AG09309 (cell line): ENCODE results near the gene WWTR1.

Source experiments
- DNase-seq: peaks from one replicate; pipeline ENCODE4 v3.0.0-alpha.2; 2010; ENCODE audit warnings: low read depth
- H3K4me3 ChIP-seq: 2 replicates; pipeline ENCODE4 v1.5.1; 2011; ENCODE audit warnings: mild to moderate bottlenecking, low read depth, low read length, moderate library complexity; ENCODE audit not compliant: control insufficient read depth
- TF ChIP-seq, protein P1 (sequence below): IDR thresholded peaks from 2 replicates; pipeline ENCODE4 v1.5.1; 2011; ENCODE audit warnings: mild to moderate bottlenecking, low read depth, low read length, inconsistent platforms; ENCODE audit not compliant: insufficient read depth, control insufficient read depth; ENCODE audit errors: missing control alignments

WWTR1 gene

DNA sequence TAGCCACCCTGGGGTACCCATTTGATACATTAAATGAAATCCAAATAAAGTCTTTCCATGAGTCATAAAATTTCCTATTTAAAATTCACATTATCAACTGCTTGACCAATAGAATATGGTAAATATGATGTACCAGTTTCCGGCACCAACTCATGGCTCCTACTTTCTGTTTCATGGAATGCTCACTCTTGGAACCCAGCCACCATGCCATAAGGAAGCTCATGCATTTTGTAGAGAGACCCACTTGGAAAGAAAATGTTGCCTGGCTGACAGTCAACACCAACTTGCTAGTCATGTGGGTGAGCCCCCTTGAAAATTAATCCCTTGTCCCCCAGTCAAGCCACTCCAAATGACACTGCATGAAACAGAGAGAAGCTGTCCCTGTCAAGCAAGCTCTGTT, 57.2 kb downstream of the WWTR1 start:
- TF ChIP-seq, protein P1, sequence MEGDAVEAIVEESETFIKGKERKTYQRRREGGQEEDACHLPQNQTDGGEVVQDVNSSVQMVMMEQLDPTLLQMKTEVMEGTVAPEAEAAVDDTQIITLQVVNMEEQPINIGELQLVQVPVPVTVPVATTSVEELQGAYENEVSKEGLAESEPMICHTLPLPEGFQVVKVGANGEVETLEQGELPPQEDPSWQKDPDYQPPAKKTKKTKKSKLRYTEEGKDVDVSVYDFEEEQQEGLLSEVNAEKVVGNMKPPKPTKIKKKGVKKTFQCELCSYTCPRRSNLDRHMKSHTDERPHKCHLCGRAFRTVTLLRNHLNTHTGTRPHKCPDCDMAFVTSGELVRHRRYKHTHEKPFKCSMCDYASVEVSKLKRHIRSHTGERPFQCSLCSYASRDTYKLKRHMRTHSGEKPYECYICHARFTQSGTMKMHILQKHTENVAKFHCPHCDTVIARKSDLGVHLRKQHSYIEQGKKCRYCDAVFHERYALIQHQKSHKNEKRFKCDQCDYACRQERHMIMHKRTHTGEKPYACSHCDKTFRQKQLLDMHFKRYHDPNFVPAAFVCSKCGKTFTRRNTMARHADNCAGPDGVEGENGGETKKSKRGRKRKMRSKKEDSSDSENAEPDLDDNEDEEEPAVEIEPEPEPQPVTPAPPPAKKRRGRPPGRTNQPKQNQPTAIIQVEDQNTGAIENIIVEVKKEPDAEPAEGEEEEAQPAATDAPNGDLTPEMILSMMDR: no peak
- H3K4me3 ChIP-seq: no peak overlapping the region
- DNase-seq: no peak

DNA sequence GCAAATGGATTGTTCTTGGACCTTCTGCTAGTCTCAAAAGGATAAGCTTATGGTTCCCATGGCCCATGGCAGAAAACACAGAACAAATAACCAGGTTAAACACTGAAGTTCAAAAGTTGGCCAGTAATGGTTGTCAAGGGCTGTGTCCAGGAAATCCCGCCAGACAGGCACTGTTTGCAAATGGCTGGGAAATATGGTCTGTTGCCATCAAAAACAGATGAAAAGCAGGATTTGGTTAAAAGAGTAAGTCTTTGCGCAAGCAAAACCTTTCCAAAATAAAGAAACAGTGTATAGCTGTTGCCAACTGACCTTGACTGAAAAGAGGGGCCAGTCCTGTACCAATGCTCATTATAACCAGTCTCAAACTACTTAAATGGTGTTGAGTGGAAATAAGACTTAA, 58.6 kb downstream of the WWTR1 start:
- DNase-seq: no peak
- TF ChIP-seq, protein P1: no peak
- no peak overlapping the region for H3K4me3 ChIP-seq

DNA sequence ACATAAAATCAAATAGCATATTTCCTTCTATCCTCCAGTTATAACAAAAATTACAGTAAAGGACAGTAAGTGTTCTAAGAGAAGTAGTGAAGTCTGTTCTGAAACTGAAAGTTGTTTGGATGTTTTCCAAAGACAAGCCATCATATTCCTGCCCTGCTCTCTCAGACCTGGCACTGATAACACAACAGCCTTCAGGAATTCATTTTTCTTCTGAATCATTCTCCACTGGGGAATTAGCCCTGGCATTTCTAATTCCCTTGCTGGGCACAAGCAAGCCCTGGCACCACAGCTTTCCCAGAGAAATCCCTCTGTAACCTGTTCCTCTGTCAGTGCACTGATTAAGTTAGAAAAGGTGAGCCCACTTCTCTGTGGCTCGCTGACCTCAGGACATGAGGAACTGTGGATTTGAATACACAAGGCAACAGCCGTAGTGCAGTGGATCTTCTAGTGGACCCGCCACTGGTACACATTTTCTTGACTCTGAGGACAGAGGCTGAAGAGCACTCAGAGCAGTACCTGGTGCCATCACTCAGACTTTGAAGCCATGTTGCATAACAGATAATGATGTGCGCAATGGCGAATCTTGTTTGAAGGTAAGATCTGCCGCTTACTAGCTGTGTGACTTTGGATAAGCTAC, 61.6 kb downstream of the WWTR1 start:
- TF ChIP-seq, protein P1: no peak
- no peak for DNase-seq
- H3K4me3 ChIP-seq: no peak overlapping the region

DNA sequence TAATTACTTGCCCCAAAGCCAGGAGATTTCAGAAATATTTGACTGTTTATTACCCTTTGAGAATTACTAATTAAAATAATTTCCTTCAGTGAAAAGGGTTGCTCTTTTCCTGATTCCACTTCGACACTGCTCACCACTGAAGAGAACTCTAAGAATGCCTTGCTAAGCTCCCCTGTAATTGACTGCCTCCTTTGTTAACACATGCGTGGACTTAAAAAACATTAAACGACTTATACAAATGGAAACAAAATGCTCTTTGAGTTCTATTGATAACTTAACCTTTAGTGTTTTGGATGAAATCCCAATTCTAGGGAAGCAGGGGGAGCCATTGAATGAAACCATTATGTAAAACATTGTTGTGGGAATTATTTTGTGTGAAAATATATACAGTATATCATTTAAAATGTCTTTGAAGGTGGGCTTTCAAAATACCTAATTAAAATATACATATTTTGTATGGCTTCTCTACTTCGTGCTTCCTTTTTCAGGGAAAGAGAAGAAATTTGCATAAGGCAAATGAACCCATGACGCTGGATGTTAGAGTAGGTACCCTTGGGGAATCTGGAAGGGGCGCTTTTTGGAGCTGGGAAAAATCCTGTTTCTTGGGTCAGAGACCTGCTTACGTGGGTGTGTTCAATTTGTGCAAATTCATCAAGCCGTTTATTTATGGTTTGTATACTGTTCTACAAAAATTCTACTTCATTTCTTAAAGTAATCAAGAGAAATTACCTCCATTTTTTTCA, 64.2 kb downstream of the WWTR1 start:
- TF ChIP-seq, protein P1: no peak
- H3K4me3 ChIP-seq: no peak overlapping the region
- no peak for DNase-seq

DNA sequence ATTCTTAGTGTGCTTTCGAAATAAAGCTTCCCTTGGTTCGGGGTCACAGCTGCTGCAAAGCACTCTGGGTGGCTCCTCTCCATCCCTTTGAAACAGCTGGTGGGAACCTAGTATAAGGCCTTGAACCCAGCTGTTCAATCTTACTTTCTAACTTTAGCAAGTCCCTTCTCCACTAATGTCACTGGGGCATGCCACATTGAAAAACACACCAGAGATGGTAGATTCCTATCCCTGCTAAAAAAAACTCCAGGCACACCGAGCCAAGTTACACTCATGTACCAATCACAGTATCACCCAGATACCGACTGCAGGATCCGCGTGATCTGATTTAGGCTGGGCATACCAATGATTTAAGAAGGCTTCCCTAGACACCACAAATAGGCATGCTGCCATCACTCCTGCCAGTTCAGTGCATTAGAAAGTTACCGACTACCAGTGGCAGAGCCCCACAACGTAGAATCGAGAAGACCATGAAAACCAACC, 65.0 kb downstream of the WWTR1 start:
- DNase-seq: no peak
- H3K4me3 ChIP-seq: no peak overlapping the region
- TF ChIP-seq, protein P1: no peak

DNA sequence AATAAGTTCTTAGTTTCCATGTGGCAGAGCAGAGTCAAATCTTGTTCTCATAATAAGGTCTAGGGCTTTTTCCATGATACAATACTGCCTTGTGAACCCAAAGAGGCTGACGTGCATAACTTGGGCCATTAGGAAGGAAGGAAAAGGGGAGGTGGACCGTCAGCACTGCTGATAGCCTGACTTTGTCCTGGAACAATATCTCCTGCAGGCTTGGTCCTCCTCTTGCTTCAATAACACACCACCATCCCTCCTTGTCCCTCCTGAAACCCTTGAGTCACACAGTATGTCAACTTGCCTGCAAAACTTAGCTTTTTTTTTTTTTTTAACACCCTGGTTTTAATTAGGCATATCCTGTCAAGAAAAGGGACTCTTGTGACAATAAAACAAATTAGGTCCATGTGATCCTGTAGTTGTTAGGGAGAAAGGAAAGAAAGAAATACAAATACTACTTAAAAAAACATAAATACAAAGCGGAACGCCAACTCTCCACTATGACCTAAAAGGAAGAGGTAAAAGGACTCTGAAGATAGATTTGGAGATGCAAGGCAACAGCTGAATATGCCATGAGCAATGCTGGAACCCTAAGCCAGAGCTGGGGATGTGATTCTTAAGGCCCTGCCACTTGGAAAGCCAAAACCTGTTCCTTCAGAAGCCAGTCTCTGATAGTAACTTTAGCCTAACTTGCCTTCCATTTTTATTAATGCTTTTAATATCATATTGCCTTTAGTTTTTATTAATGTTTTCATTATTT, 67.0 kb downstream of the WWTR1 start:
- H3K4me3 ChIP-seq: no peak overlapping the region
- TF ChIP-seq, protein P1: no peak
- no peak for DNase-seq
